ENCODE data around the gene PROSER3. TPM values are rescaled to one million over a fixed set of nuclear protein-coding genes. Genes with fewer than 3 reads are reported as not detected.

Gene PROSER3
- total RNA-seq, 1 donor from 2014 or later = 20.8 TPM

GRCh38 chr19:35755550-35756376, 2.2 kb upstream of the PROSER3 start:
- H3K4me3 ChIP-seq = peak overlapping the region; percentile 99
- peaks cover 37% of the 10 kb centered on the region for H3K36me3 ChIP-seq
- intact Hi-C loops (cut with DNase I) = no loop called here
- ATAC-seq (peak; percentile 3 to 5), DNase-seq (no peak)
- peaks cover 32% of the 10 kb centered on the region for H3K4me1 ChIP-seq
- TF ChIP-seq CTCF (IDR thresholded peaks at IDR 0.05) = no peak
- H3K27ac ChIP-seq = peak overlapping the region; percentile 99
- H3K27me3 ChIP-seq (ENCODE audit: low read depth) = no peaks in the 10 kb centered on the region
- H3K9me3 ChIP-seq = no peaks in the 10 kb centered on the region

- DNase-seq = peak; percentile 53
- Histone ChIP-seq H3K4me3 (peak within 1 kb of the TSS; percentile 99), H3K27ac (peak within 1 kb of the TSS; percentile 99), H3K27me3 (ENCODE audit: low read depth) (no peaks in the 10 kb centered on the region), H3K36me3 (peaks cover 38% of the 10 kb centered on the region), H3K9me3 (no peaks in the 10 kb centered on the region), H3K4me1 (peaks cover 32% of the 10 kb centered on the region)
- no peak for TF ChIP-seq CTCF (IDR thresholded peaks at IDR 0.05)
- intact Hi-C loops (cut with DNase I) = no loop called here
- no peak for ATAC-seq
Observed at GRCh38 chr19:35756377-35757230, 1.4 kb upstream of the PROSER3 start, which contains the start of gene HSPB6. HSPB6 (minus strand) TSS chr19:35757029; CDS start chr19:35757008, 21 bp downstream.

- Histone ChIP-seq H3K36me3 (peaks cover 38% of the 10 kb centered on the region), H3K27ac (peak overlapping the region; percentile 99), H3K4me1 (peaks cover 32% of the 10 kb centered on the region), H3K27me3 (ENCODE audit: low read depth) (no peaks in the 10 kb centered on the region), H3K9me3 (no peaks in the 10 kb centered on the region), H3K4me3 (peak overlapping the region; percentile 99)
- TF ChIP-seq CTCF (IDR thresholded peaks at IDR 0.05) = no peak
- DNase-seq (no peak), ATAC-seq (peak; percentile 21 to 53)
- intact Hi-C loops (cut with DNase I) = no loop called here
Observed at GRCh38 chr19:35757231-35757748, 686 bp upstream of the PROSER3 start.

- intact Hi-C loops (cut with DNase I) = no loop called here
- H3K27me3 ChIP-seq (ENCODE audit: low read depth) = no peaks in the 10 kb centered on the region
- no peak overlapping the region for H3K27ac ChIP-seq
- TF ChIP-seq CTCF (IDR thresholded peaks at IDR 0.05) = no peak
- peaks cover 32% of the 10 kb centered on the region for H3K36me3 ChIP-seq
- H3K4me3 ChIP-seq = no peak overlapping the region
- ATAC-seq (no peak), DNase-seq (no peak)
- H3K4me1 ChIP-seq = peaks cover 32% of the 10 kb centered on the region
- no peaks in the 10 kb centered on the region for H3K9me3 ChIP-seq
Observed at GRCh38 chr19:35759697-35760096, 1.7 kb downstream of the PROSER3 start.

GRCh38 chr19:35760711-35761349, 2.9 kb downstream of the PROSER3 start:
- DNase-seq (no peak), ATAC-seq (no peak)
- Histone ChIP-seq H3K36me3 (peaks cover 43% of the 10 kb centered on the region), H3K27ac (no peak overlapping the region), H3K4me1 (peaks cover 30% of the 10 kb centered on the region), H3K4me3 (no peak overlapping the region), H3K9me3 (no peaks in the 10 kb centered on the region), H3K27me3 (ENCODE audit: low read depth) (no peaks in the 10 kb centered on the region)
- TF ChIP-seq CTCF (IDR thresholded peaks at IDR 0.05) = no peak
- intact Hi-C loops (cut with DNase I) = no loop called here

Data from lower lobe of right lung (tissue), 2 donors.